D721Med (cell line): ENCODE data around the gene ATP1A3.

Source experiments
- DNase-seq: peaks from one replicate; pipeline ENCODE4 v3.0.0; 2011; ENCODE audit warnings: low spot score; ENCODE audit not compliant: insufficient read length
- FAIRE-seq: peaks from 2 replicates; lab custom pipeline; 2011; peaks lifted over from hg19 to GRCh38; lab: Jason Lieb, UNC
- TF ChIP-seq, protein P1 (sequence below): IDR thresholded peaks from 2 replicates; pipeline ENCODE4 v1.5.1; 2012; ENCODE audit warnings: mild to moderate bottlenecking, control low read depth; ENCODE audit not compliant: insufficient read depth; ENCODE audit errors: missing control alignments

The ATP1A3 gene

DNA sequence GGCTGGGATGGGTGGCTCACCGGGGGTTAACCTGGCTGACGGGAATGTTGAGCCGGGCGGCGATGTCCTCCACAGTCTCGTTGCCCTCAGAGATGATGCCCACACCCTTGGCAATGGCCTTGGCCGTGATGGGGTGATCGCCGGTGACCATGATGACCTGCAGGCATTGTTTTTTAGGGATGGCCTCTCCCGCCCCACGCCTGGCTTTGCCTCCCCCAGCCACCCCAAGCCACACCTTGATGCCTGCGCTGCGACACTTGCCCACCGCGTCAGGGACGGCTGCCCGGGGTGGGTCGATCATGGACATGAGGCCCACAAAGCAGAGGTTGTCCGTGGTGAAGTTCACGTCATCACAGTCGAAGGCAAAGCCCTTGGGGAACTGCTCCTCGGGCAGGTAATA lies 16.1 kb downstream of the ATP1A3 start:
- DNase-seq (no peak), FAIRE-seq (no peak)
- TF ChIP-seq, protein P1, sequence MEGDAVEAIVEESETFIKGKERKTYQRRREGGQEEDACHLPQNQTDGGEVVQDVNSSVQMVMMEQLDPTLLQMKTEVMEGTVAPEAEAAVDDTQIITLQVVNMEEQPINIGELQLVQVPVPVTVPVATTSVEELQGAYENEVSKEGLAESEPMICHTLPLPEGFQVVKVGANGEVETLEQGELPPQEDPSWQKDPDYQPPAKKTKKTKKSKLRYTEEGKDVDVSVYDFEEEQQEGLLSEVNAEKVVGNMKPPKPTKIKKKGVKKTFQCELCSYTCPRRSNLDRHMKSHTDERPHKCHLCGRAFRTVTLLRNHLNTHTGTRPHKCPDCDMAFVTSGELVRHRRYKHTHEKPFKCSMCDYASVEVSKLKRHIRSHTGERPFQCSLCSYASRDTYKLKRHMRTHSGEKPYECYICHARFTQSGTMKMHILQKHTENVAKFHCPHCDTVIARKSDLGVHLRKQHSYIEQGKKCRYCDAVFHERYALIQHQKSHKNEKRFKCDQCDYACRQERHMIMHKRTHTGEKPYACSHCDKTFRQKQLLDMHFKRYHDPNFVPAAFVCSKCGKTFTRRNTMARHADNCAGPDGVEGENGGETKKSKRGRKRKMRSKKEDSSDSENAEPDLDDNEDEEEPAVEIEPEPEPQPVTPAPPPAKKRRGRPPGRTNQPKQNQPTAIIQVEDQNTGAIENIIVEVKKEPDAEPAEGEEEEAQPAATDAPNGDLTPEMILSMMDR, result no peak

DNA sequence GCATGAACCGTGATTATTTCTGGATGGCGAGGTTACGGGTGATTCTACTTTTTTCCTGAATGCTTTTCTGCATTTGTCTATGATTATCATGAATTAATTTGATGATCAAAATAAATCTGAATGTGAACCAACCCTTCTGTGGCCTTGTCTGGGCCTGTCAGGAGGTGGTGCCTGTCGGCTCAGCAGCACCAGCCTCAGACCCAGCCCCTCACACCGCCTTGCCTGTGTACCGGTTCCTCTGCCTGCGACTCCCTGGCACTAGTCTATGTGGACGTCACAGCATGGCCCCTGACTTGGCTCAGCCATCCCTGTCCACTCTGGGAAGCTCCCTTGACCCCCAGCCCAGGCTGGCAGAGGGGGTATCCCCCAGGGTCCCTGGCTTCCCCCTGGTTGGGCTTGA lies 19.4 kb downstream of the ATP1A3 start:
- FAIRE-seq, result no peak
- TF ChIP-seq, protein P1, result no peak
- DNase-seq, result no peak

DNA sequence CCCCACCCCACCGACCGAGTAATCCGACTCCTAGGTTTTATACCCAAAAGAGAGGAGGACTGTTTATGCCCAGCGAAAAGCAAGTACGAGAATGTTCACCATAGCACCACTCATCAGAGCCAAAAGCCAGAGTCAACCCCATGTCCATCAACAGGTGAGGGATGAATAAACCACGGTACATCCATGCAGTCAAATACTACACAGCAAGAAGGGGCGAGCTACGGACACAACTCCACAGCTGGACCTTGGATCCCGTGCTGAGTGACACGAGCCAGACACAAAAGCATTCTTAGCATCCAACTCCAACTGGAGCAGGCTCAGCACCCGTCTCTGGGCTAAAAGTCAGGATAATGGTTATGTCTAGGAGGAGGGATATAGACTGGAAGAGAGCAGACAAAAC lies 22.7 kb downstream of the ATP1A3 start:
- DNase-seq (no peak), FAIRE-seq (no peak)
- TF ChIP-seq, protein P1, result no peak

DNA sequence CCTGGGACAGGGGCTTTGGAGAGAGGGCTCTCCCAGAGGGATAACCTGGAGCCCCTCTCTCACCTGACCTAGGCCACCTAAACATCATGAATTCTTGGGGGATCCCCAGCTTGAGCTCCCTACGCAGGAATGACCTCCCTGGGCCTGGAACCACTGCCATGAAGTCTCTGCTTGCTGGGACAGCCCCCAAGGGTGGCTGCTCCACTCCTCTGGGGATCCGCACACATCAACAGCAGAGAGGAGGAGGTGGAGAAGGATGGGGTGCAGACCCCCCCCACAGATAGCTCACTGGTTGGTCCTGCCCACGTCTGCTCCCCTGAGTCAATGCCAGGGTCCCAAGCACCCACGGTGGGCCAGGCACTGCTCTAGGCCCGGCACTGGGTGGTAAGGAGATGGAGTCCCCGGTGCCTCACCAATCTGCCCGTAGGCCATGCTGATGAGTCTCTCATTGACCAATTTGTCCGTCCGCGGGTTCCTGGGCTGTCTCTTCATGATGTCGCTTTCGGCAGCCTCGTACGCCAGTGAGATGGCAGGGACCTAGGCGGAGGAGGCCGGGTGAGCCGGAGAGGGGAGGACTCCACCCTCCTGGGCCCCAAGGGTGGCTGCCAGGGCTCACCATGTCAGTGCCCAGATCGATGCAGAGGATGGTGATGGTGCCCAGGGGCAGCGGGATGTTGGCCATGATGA lies 24.1 kb downstream of the ATP1A3 start:
- no peak for DNase-seq
- FAIRE-seq, result no peak
- TF ChIP-seq, protein P1, result no peak

DNA sequence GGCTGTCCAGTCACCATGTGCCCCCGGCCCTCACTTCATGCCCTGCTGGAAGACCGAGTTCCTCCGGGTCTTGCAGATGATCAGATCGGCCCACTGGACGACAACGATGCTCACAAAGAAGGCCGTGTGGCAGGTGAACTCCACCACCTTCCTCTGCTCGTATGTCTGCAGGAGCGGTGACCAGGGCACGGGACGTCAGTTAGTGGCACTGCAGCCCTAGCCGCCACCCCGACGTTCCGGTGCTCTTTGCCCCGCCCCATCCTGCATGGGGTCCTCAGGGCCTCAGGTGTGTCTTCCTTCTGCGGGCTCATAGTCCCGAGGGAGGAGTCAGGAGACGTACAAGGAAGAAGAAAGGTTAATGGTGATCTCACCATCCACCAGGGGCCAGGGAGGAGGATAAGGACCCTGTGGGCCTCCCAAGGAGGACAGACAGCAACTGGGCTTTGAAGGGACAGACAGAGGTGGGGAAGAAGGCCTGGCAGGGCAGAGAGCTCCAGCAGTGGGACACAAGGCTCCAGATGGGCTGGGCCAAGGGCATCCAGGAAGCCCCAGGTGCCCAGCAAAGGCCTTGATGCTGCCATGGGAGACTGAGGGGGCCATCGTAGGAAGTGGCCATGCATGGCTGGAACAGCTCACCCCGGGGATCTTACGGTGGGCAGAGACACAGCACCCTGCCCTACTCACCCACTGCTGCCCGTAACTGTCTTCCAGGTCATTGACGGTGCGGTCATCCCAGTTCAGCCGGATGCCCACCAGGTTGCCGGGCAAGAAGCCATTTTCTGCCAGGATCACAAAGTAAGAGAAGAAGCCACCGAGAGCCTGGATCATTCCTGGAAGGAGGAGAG lies 25.1 kb downstream of the ATP1A3 start:
- DNase-seq (no peak), FAIRE-seq (no peak)
- TF ChIP-seq, protein P1, result no peak

DNA sequence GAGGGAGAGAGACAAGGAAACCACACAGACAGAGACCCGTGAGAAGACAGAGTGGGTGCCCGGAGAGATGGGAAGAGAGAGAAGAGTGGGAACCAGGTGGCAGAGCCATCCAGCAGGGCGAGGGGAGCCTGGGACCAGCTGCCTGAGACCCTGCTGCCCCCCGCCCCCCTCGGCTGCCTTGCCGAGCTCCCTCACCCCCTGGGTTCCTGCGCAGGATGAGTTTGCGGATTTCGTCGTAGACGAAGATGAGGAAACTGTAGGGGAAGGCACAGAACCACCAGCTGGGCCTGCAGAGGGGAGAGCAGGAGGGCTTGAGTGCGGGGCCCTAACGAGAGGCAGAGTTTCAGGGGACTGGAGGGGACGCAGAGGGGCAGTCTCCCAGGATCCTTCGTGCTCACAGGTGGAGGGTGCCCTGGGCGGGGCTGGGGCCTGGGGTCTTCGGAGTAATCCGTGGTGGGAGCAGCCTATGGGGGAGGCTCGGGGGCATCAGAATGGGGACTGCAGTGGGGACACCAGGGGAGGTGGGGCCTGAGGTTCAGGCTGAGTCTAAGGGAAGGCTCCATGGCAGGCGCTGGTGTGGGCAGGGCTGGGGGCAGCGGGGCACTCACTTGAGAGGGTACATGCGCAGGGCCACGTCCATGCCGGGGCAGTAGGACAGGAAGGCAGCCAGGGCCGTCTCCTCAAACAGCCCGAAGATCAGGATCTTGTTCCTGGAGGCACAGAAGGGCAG lies 26.8 kb downstream of the ATP1A3 start:
- FAIRE-seq (no peak), DNase-seq (no peak)
- TF ChIP-seq, protein P1, result no peak
